ENCODE data around the gene CD46. TPM values are rescaled to one million over a fixed set of nuclear protein-coding genes. Genes with fewer than 3 reads are reported as not detected.

The CD46 gene
- total and polyA plus RNA-seq, 4 experiments from 2014 or later, result 171 to 234 (median 196) TPM

DNA sequence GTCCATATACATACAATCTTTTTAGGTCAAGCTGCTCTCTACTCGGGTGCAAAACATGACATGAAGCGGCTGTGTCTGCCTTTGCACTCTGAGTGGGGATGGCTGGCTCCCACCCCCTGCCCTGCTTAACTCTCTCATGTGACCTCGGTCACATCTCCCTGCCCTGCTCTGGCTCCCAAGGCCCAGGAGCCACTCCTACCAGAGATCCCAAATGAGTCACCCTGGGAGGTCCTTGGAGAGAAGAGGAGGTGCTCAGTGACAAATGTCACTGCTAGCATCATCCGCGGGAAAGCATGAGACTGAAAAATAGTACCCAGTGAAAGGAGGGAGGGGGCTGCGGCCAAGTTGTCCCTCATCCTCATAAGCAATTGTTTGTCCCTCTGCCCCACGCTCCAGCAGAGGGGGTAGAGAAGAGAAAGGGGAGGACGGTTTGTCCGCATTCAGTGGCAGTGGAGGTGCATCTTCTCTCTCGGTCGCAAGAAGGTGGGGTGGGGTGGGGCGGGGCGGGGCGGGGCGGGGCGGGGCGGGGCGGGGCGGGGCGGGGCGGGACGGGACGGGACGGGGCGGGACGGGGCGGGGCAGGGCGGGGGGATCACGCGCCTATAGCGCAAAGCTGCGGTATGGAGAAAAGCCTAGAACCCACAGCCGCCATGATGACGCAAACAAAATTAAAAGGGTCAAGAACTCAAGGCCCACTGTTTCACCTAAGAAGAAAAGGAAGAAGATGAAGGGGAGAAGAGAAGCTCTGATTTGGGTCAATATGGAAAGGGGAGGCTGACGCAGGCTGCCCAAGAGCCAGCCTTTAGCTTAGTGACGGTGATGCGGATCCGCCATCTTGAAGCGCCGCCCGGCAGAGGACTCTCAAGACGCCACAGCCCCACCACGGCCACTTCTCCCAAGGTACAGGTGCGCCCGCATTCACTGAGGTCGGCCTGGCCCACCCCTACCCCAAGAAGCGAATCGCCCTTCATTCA, 66.2 kb downstream of the CD46 start:
- ChIA-PET POLR2A (ENCODE audit: partially characterized antibody) (interaction anchor here (1.3 to 17.7 kb wide), 3 partner anchors 21 to 66 kb away, joined by 5 to 374 read pairs (median 6); partner anchors contain the start of gene CD46), CTCF (ENCODE audit: partially characterized antibody) (interaction anchor here (0.9 to 3.4 kb wide), 7 partner anchors 10 to 51 kb away, joined by 3 to 23 read pairs (median 4); no protein-coding TSS in a partner anchor)
- peaks cover 0 to 3% (median 0%) of the 10 kb centered on the region in 8 donors for H3K9me3 Mint-ChIP-seq
- peaks cover 54 to 75% of the 10 kb centered on the region in 2 donors for H3K36me3 Mint-ChIP-seq
- Histone ChIP-seq H3K4me1 (ENCODE audit: insufficient read depth, low read length) (peaks cover 88% of the 10 kb centered on the region), H3K36me3 (ENCODE audit: insufficient read depth, low read length) (peaks cover 40% of the 10 kb centered on the region), H3K9me3 (ENCODE audit: control insufficient read depth in 1 of 2, low read length in 2 of 2) (no peaks in the 10 kb centered on the region), H3K4me3 (ENCODE audit: low read length in 2 of 2) (no peak overlapping the region), H3K27me3 (ENCODE audit: insufficient read depth, low read length) (no peaks in the 10 kb centered on the region), H3K27ac (ENCODE audit: low read depth, low read length) (no peak overlapping the region)
- no peak for DNase-seq
- no peaks in the 10 kb centered on the region for H3K27me3 Mint-ChIP-seq
- H3K4me3 Mint-ChIP-seq, result peak overlapping the region in 4 of 8 donors; percentile 15 to 46 (median 32)
- peak overlapping the region in 5 of 7 donors; percentile 37 to 87 (median 72) for H3K27ac Mint-ChIP-seq
- peaks cover 51 to 98% (median 78%) of the 10 kb centered on the region in 4 donors for H3K4me1 Mint-ChIP-seq
- intact Hi-C loops (cut with micrococcal nuclease), result no loop called here

- CTCF ChIA-PET (ENCODE audit: partially characterized antibody), result interaction anchor here (0.9 to 3.4 kb wide), 7 partner anchors 9 to 67 kb away, joined by 3 to 23 read pairs (median 8); no protein-coding TSS in a partner anchor
- Mint-ChIP-seq H3K27ac (peak overlapping the region in 3 of 7 donors; percentile 17 to 64 (median 30)), H3K36me3 (peaks cover 53 to 72% of the 10 kb centered on the region in 2 donors), H3K4me3 (no peak overlapping the region), H3K9me3 (peaks cover 0 to 4% (median under 1%) of the 10 kb centered on the region in 8 donors), H3K27me3 (peaks cover 2 to 3% of the 10 kb centered on the region in 2 donors), H3K4me1 (peaks cover 56 to 97% (median 80%) of the 10 kb centered on the region in 4 donors)
- H3K27ac ChIP-seq (ENCODE audit: low read depth, low read length), result no peak overlapping the region
- POLR2A ChIA-PET (ENCODE audit: partially characterized antibody), result interaction anchor here (1.2 to 17.7 kb wide), 5 partner anchors 8 to 67 kb away, joined by 3 to 374 read pairs (median 5); partner anchors contain the start of gene CD46
- H3K4me1 ChIP-seq (ENCODE audit: insufficient read depth, low read length), result peaks cover 85% of the 10 kb centered on the region
- no peaks in the 10 kb centered on the region for H3K9me3 ChIP-seq (ENCODE audit: control insufficient read depth in 1 of 2, low read length in 2 of 2)
- no peaks in the 10 kb centered on the region for H3K27me3 ChIP-seq (ENCODE audit: insufficient read depth, low read length)
- DNase-seq, result no peak
- H3K4me3 ChIP-seq (ENCODE audit: low read length in 2 of 2), result no peak overlapping the region
- peaks cover 30% of the 10 kb centered on the region for H3K36me3 ChIP-seq (ENCODE audit: insufficient read depth, low read length)
- intact Hi-C loops (cut with micrococcal nuclease), result no loop called here
These were observed 67.2 kb downstream of the CD46 start for GRCh38 chr1:207818971-207819451.

GRCh38 chr1:207820568-207821463, 69.0 kb downstream of the CD46 start:
- CTCF ChIA-PET (ENCODE audit: partially characterized antibody), result interaction anchor here (1.0 to 4.1 kb wide), 4 partner anchors 9 to 65 kb away, joined by 3 to 36 read pairs (median 12); no protein-coding TSS in a partner anchor
- no peaks in the 10 kb centered on the region for H3K27me3 ChIP-seq (ENCODE audit: insufficient read depth, low read length)
- no peak overlapping the region for H3K4me3 ChIP-seq (ENCODE audit: low read length in 2 of 2)
- H3K36me3 ChIP-seq (ENCODE audit: insufficient read depth, low read length), result peaks cover 12% of the 10 kb centered on the region
- Mint-ChIP-seq H3K36me3 (peaks cover 36 to 59% of the 10 kb centered on the region in 2 donors), H3K9me3 (peaks cover 0 to 5% (median under 1%) of the 10 kb centered on the region in 8 donors), H3K4me3 (peak overlapping the region in 7 of 8 donors; percentile 35 to 98 (median 50)), H3K4me1 (peaks cover 64 to 98% (median 82%) of the 10 kb centered on the region in 4 donors), H3K27ac (peak overlapping the region in 6 of 7 donors; percentile 31 to 90 (median 67)), H3K27me3 (peaks cover 2 to 4% of the 10 kb centered on the region in 2 donors)
- intact Hi-C loops (cut with micrococcal nuclease), result loop anchor here (10.0 kb wide), 1 partner anchor 424 kb away; the partner anchor contains the start of gene PLXNA2
- peaks cover 90% of the 10 kb centered on the region for H3K4me1 ChIP-seq (ENCODE audit: insufficient read depth, low read length)
- POLR2A ChIA-PET (ENCODE audit: partially characterized antibody), result interaction anchor here (1.2 to 17.7 kb wide), 4 partner anchors 8 to 69 kb away, joined by 3 to 374 read pairs (median 9); partner anchors contain the start of gene CD46
- no peak overlapping the region for H3K27ac ChIP-seq (ENCODE audit: low read depth, low read length)
- DNase-seq, result no peak
- no peaks in the 10 kb centered on the region for H3K9me3 ChIP-seq (ENCODE audit: control insufficient read depth in 1 of 2, low read length in 2 of 2)

DNA sequence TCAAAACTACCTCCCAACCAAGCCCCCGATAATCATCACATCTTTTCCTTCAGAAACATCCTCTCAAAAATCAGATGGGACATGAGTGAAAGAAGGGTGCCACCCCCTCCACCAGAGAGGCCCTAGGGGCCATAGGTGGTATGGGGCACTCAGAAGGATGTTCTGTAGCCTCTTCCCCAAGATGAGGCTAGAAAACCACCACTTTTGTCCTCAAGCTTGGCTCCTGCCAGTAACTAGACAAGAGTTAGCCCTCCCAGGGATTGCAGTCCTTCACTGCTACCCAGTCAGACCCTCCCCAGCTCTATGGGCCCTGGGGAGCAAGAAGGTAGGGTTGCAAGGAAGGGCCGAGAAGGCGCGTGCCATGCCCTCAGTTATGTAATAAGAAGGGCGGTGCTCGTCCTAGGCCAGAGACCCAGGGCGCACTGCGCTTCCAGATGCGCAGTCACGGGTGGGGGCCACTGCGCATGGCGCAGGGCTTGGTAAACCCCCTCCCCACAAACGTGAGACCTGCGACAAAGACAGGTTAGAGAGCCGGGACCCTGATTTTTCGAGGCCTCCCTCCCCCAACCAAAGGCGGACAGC, 69.7 kb downstream of the CD46 start:
- Histone ChIP-seq H3K36me3 (ENCODE audit: insufficient read depth, low read length) (peaks cover 5% of the 10 kb centered on the region), H3K27ac (ENCODE audit: low read depth, low read length) (peak overlapping the region; percentile 86), H3K9me3 (ENCODE audit: control insufficient read depth in 1 of 2, low read length in 2 of 2) (no peaks in the 10 kb centered on the region), H3K4me3 (ENCODE audit: low read length in 2 of 2) (peak overlapping the region; percentile 3 to 56), H3K4me1 (ENCODE audit: insufficient read depth, low read length) (peaks cover 88% of the 10 kb centered on the region), H3K27me3 (ENCODE audit: insufficient read depth, low read length) (no peaks in the 10 kb centered on the region)
- intact Hi-C loops (cut with micrococcal nuclease), result loop anchor here (10.0 kb wide), 1 partner anchor 423 kb away; the partner anchor contains the start of gene PLXNA2
- CTCF ChIA-PET (ENCODE audit: partially characterized antibody), result interaction anchor here (1.0 to 15.6 kb wide), 6 partner anchors 8 to 62 kb away, joined by 3 to 494 read pairs (median 12); no protein-coding TSS in a partner anchor
- peak overlapping the region in 5 of 7 donors; percentile 70 to 100 (median 95) for H3K27ac Mint-ChIP-seq
- peaks cover 2 to 4% of the 10 kb centered on the region in 2 donors for H3K27me3 Mint-ChIP-seq
- peaks cover 65 to 98% (median 82%) of the 10 kb centered on the region in 4 donors for H3K4me1 Mint-ChIP-seq
- peak overlapping the region in 6 of 8 donors; percentile 4 to 98 (median 94) for H3K4me3 Mint-ChIP-seq
- H3K9me3 Mint-ChIP-seq, result peaks cover 0 to 5% (median under 1%) of the 10 kb centered on the region in 8 donors
- no peak for DNase-seq
- POLR2A ChIA-PET (ENCODE audit: partially characterized antibody), result interaction anchor here (1.2 to 17.7 kb wide), 5 partner anchors 9 to 51 kb away, joined by 3 to 374 read pairs (median 12); no protein-coding TSS in a partner anchor
- peaks cover 29 to 58% of the 10 kb centered on the region in 2 donors for H3K36me3 Mint-ChIP-seq

GRCh38 chr1:207822124-207822601, 70.3 kb downstream of the CD46 start:
- H3K4me3 Mint-ChIP-seq, result peak overlapping the region; percentile 84 to 98 (median 94)
- DNase-seq, result no peak
- H3K27ac ChIP-seq (ENCODE audit: low read depth, low read length), result peak overlapping the region; percentile 86
- peaks cover 66 to 98% (median 83%) of the 10 kb centered on the region in 4 donors for H3K4me1 Mint-ChIP-seq
- H3K36me3 Mint-ChIP-seq, result peaks cover 24 to 51% of the 10 kb centered on the region in 2 donors
- no peaks in the 10 kb centered on the region for H3K27me3 ChIP-seq (ENCODE audit: insufficient read depth, low read length)
- no peaks in the 10 kb centered on the region for H3K9me3 ChIP-seq (ENCODE audit: control insufficient read depth in 1 of 2, low read length in 2 of 2)
- H3K4me1 ChIP-seq (ENCODE audit: insufficient read depth, low read length), result peaks cover 88% of the 10 kb centered on the region
- H3K27ac Mint-ChIP-seq, result peak overlapping the region; percentile 95 to 100 (median 99)
- H3K9me3 Mint-ChIP-seq, result peaks cover 0 to 5% (median under 1%) of the 10 kb centered on the region in 8 donors
- H3K27me3 Mint-ChIP-seq, result peaks cover 2 to 4% of the 10 kb centered on the region in 2 donors
- ChIA-PET CTCF (ENCODE audit: partially characterized antibody) (interaction anchor here (1.1 to 15.6 kb wide), 9 partner anchors 10 to 141 kb away, joined by 3 to 494 read pairs (median 10); no protein-coding TSS in a partner anchor), POLR2A (ENCODE audit: partially characterized antibody) (interaction anchor here (0.9 to 17.7 kb wide), 9 partner anchors 9 to 69 kb away, joined by 3 to 374 read pairs (median 17); no protein-coding TSS in a partner anchor)
- no peaks in the 10 kb centered on the region for H3K36me3 ChIP-seq (ENCODE audit: insufficient read depth, low read length)
- intact Hi-C loops (cut with micrococcal nuclease), result loop anchor here (10.0 kb wide), 1 partner anchor 423 kb away; the partner anchor contains the start of gene PLXNA2
- H3K4me3 ChIP-seq (ENCODE audit: low read length in 2 of 2), result peak overlapping the region; percentile 3 to 56
